Transverse colon (tissue), 4 donors: ENCODE data around the gene SPOCK3. TPM values are rescaled to one million over a fixed set of nuclear protein-coding genes. Genes with fewer than 3 reads are reported as not detected.
"Not testable (repeated sequence)": the region's sequence is repeated elsewhere in the genome, so short reads cannot be mapped to it uniquely, and the experiment has no call there.

Source experiments
- DNase-seq: peaks from one replicate; pipeline ENCODE4 v3.0.0-alpha.2; 2019
- H3K27ac ChIP-seq, 4 donors: fragments of 200-600 bp; sonication (generic); 2 replicates each; pipeline ENCODE4 v1.5.1; 2016 to 2018; ENCODE audit warnings: inconsistent platforms in 4 of 4
- H3K27me3 ChIP-seq: fragments of 200-600 bp; sonication (generic); 2 replicates; pipeline ENCODE4 v1.5.1; 2017; ENCODE audit warnings: inconsistent platforms
- H3K36me3 ChIP-seq, 4 donors: fragments of 200-600 bp; sonication (generic); 2 replicates each; pipeline ENCODE4 v1.5.1; 2017 to 2019; ENCODE audit warnings: inconsistent platforms in 4 of 4
- H3K4me1 ChIP-seq, 4 donors: fragments of 200-600 bp; sonication (generic); 2 replicates each; pipeline ENCODE4 v1.5.1; 2017 to 2020; ENCODE audit warnings: inconsistent platforms in 4 of 4
- H3K4me3 ChIP-seq, 4 donors: fragments of 200-600 bp; sonication (generic); 1 replicate in 1 of 4; 2 replicates in 3 of 4; pipeline versions ENCODE4 v1.5.1 to v1.6.1; 2017 to 2019; ENCODE audit warnings: inconsistent platforms in 4 of 4
- H3K9me3 ChIP-seq, 2 donors: fragments of 200-600 bp; sonication (generic); 2 replicates each; pipeline ENCODE4 v1.5.1; 2017 to 2019; ENCODE audit warnings: inconsistent platforms in 2 of 2
- CTCF ChIP-seq, 5 experiments: fragments of 200-600 bp in 3 of 5; fragments of 450-650 bp in 2 of 5; sonication (generic) in 3 of 5; IDR thresholded peaks; 1 replicate in 2 of 5; 2 replicates in 3 of 5; pipeline ENCODE4 v1.5.1; 2016 to 2017; ENCODE audit warnings: antibody characterized with exemption in 5 of 5, inconsistent platforms in 3 of 5, mild to moderate bottlenecking in 2 of 5, moderate library complexity in 1 of 5
- EP300 ChIP-seq: sonication (generic); formaldehyde crosslinking; IDR thresholded peaks from one replicate; pipeline ENCODE4 v1.6.1; 2017; ENCODE audit warnings: antibody characterized with exemption, low read depth
- POLR2A ChIP-seq: fragments of 450-650 bp; IDR thresholded peaks from one replicate; pipeline ENCODE4 v1.6.1; 2016; ENCODE audit warnings: antibody characterized with exemption, mild to moderate bottlenecking, moderate library complexity
- POLR2AphosphoS5 ChIP-seq, 3 donors: sonication (generic); formaldehyde crosslinking; IDR thresholded peaks; one replicate each; pipeline ENCODE4 v1.6.1; 2016; ENCODE audit warnings: antibody characterized with exemption in 3 of 3
- WGBS, 2 donors: methylation state at CpG; one replicate each; pipeline ENCODE4 v1.1.5; 2018; ENCODE audit warnings: low coverage in 1 of 2; 5-methylcytosine and 5-hydroxymethylcytosine counted together
- in situ Hi-C, 4 donors: fragments of 200-750 bp; cut with MboI; loops; one replicate each; pipeline versions ENCODE4 v1.15.0 to v1.15.1; 2017; ENCODE audit warnings: low sequenced_read_pairs in 3 of 4, low pct_ligation_motif_present in 1 of 4, low pct_unique_long_range_greater_than_20kb in 1 of 4
- intact Hi-C: fragments of 100-400 bp; cut with DNase I; formaldehyde crosslinking; loops from one replicate; pipeline ENCODE4 v1.15.1; 2023; ENCODE audit warnings: low total_unique reads
- total RNA-seq, 4 donors: library from RNA; depleted of rRNA; stranded (reverse); fragments of >200 nt; gene quantifications; one replicate each; pipeline ENCODE4 v1.1.0, GENCODE V29; 2016

Gene SPOCK3
- total RNA-seq, 4 donors from 2014 or later: 0.27 to 0.64 TPM; not detected in 2

GRCh38 chr4:166980419-166980818 lies 253.9 kb downstream of the SPOCK3 start:
- intact Hi-C loops (no loop called here), in situ Hi-C loops (no loop called here)
- Histone ChIP-seq H3K27ac (no peak overlapping the region), H3K4me1 (no peaks in the 10 kb centered on the region), H3K4me3 (no peak overlapping the region), H3K36me3 (no peaks in the 10 kb centered on the region), H3K9me3 (no peaks in the 10 kb centered on the region), H3K27me3 (no peaks in the 10 kb centered on the region)
- DNase-seq: no peak
- TF ChIP-seq CTCF (IDR thresholded peaks at IDR 0.05): no peak
- TF ChIP-seq POLR2A: no peak
- TF ChIP-seq EP300: no peak
- TF ChIP-seq POLR2AphosphoS5 (IDR thresholded peaks at IDR 0.05): no peak
- WGBS, 2 donors: 86% methylated on average over 2 of the region's 3 CpGs; no CpG with 5 or more reads in 1 of the 2 donors

- DNase-seq: no peak
- no peaks in the 10 kb centered on the region for H3K27me3 ChIP-seq
- in situ Hi-C loops: no loop called here
- H3K4me1 ChIP-seq: no peaks in the 10 kb centered on the region
- H3K27ac ChIP-seq: no peak overlapping the region
- no peak overlapping the region for H3K4me3 ChIP-seq
- intact Hi-C loops: no loop called here
- TF ChIP-seq POLR2A (no peak), POLR2AphosphoS5 (IDR thresholded peaks at IDR 0.05) (no peak), EP300 (no peak), CTCF (IDR thresholded peaks at IDR 0.05) (no peak)
- H3K36me3 ChIP-seq: no peaks in the 10 kb centered on the region
- H3K9me3 ChIP-seq: no peaks in the 10 kb centered on the region
Observed at GRCh38 chr4:166977596-166977995, 256.7 kb downstream of the SPOCK3 start.

GRCh38 chr4:166972071-166972470 lies 262.2 kb downstream of the SPOCK3 start:
- in situ Hi-C loops (no loop called here), intact Hi-C loops (no loop called here)
- Histone ChIP-seq H3K27ac (no peak overlapping the region), H3K9me3 (no peaks in the 10 kb centered on the region), H3K4me1 (no peaks in the 10 kb centered on the region), H3K4me3 (no peak overlapping the region), H3K36me3 (no peaks in the 10 kb centered on the region), H3K27me3 (no peaks in the 10 kb centered on the region)
- 44 to 51% methylated on average over 2 of the region's 2 CpGs for WGBS, 2 donors
- DNase-seq: no peak
- TF ChIP-seq CTCF (IDR thresholded peaks at IDR 0.05): no peak
- TF ChIP-seq POLR2A: no peak
- TF ChIP-seq EP300: no peak
- TF ChIP-seq POLR2AphosphoS5 (IDR thresholded peaks at IDR 0.05): no peak

- H3K4me1 ChIP-seq, H3K27me3 ChIP-seq, intact Hi-C loops, H3K4me3 ChIP-seq, H3K9me3 ChIP-seq, H3K36me3 ChIP-seq, DNase-seq, in situ Hi-C loops, H3K27ac ChIP-seq: not testable (repeated sequence)
- WGBS, 2 donors: 58 to 67% methylated on average over 1 of the region's 1 CpG
Observed at GRCh38 chr4:166968219-166968618, 266.1 kb downstream of the SPOCK3 start.

GRCh38 chr4:166965562-166965961 lies 268.7 kb downstream of the SPOCK3 start:
- no peak for DNase-seq
- in situ Hi-C loops (no loop called here), intact Hi-C loops (no loop called here)
- H3K9me3 ChIP-seq: no peaks in the 10 kb centered on the region
- no peak for TF ChIP-seq POLR2AphosphoS5 (IDR thresholded peaks at IDR 0.05)
- no peak for TF ChIP-seq CTCF (IDR thresholded peaks at IDR 0.05)
- TF ChIP-seq EP300: no peak
- TF ChIP-seq POLR2A: no peak
- no peaks in the 10 kb centered on the region for H3K36me3 ChIP-seq
- H3K27me3 ChIP-seq: no peaks in the 10 kb centered on the region
- H3K4me3 ChIP-seq: no peak overlapping the region
- H3K27ac ChIP-seq: no peak overlapping the region
- H3K4me1 ChIP-seq: no peaks in the 10 kb centered on the region
- WGBS, 2 donors: 92 to 93% methylated on average over 2 of the region's 2 CpGs
